ENCODE results near the gene SAP25.
"Not testable (repeated sequence)": the region's sequence is repeated elsewhere in the genome, so short reads cannot be mapped to it uniquely, and the experiment has no call there.

The SAP25 gene

DNA sequence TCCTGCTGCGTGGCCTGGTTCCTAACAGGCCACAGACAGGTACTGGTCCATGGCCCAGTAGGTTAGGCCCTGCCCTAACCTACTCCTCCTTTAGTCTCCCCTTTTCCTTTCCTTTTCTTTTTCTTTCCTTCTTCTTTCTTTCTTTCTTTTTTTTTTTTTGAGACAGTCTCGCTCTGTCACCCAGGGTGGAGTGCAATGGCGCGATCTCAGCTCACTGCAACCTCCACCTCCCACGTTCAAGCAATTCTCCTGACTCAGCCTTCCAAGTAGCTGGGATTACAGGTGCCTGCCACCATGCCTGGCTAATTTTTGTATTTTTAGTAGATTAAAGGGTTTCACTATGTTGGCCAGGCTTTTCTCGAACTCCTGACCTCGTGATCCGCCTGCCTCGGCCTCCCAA is 37.7 kb downstream of the SAP25 start:
- not testable (repeated sequence) for DNase-seq (ENCODE audit: low read depth in 2 of 2)

DNA sequence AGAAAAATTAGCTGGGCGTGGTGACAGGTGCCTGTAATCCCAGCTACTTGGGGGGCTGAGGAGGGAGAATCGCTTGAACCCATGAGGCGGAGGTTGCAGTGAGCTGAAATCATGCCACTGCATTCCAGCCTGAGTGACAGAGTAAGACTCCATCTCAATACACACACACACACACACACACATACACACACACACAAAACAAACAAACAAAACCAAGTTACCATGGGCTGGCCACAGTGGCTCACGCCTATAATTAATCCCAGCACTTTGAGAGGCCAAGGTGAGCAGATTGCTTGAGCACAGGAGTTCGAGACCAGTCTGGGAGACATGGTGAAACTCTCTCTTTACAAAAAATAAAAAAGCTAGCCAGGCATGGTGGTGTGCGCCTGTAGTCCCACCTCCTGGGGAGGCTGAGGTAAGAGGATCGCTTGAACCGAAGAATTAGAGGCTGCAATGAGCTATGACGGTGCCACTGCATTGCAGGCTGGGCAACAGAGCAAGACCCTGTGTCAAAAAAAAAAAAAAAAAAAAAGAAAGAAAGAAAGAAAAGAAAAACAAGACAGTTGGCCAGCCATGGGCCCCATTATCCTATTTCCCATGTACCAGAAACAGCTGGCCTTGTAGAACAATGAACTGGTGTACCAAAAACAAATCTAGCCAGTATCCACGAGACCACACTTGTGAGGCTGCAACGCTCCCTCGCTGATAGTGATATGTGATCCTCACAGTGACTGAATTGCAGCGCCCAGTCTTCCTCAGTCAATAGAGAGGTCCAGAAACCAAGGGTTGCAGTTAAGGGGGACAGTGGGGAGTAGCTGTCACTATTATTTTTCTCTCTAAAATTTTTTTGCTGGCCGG is 41.3 kb downstream of the SAP25 start:
- no peak for DNase-seq (ENCODE audit: low read depth in 2 of 2)

DNA sequence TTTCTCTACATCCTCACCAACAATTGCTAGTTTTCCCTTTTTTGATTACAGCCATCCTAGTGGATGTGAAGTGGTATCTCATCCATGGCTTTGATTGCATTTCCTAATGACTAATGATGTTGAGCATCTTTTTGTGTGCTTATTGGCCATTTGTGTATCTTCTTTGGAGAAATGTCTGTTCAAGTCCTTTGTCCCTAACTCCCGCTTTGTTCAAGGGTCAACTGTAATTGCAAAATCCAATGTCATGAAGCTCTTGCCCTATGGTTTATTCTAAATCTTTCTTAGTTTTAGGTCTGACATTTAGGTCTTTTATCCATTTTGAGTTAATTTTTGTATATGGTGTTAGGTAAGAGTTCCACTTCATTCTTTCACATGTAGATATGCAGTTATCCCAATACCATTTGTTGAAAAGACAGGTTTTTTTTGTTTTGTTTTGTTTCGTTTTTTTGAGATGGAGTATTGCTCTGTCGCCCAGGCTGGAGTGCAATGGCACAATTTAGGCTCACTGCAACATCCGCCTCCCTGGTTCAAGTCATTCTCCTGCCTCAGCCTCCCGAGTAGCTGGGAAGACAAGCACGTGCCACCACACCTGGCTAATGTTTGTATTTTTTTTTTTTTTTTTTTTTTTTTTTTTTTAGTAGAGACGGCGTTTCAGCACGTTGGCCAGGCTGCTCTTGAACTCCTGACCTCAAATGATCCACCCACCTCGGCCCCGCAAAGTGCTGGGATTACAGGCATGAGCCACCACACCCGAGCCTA is 45.4 kb downstream of the SAP25 start:
- not testable (repeated sequence) for DNase-seq (ENCODE audit: low read depth in 2 of 2)

DNA sequence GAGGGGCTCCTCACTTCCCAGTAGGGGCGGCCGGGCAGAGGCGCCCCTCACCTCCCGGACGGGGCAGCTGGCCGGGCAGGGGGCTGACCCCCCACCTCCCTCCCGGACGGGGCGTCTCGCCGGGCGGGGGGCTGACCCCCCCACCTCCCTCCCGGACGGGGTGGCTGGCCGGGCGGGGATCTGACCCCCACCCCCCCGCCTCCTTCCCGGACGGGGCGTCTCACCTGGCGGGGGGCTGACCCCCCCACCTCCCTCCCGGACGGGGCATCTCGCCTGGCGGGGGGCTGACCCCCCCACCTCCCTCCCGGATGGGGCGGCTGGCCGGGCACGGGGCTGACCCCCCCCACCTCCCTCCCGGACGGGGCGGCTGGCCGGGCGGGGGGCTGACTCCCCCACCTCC is 50.5 kb downstream of the SAP25 start:
- not testable (repeated sequence) for DNase-seq (ENCODE audit: low read depth in 2 of 2)
